CD4-positive, alpha-beta T cell treated with Interleukin-15 for 4 hours (primary cell): ENCODE data around the gene CENPP.
"Not testable (repeated sequence)": the region's sequence is repeated elsewhere in the genome, so short reads cannot be mapped to it uniquely, and the experiment has no call there.

Experiments
- DNase-seq: peaks from one replicate; pipeline ENCODE4 v3.0.0-alpha.2; 2020; ENCODE audit warnings: low spot score

The CENPP gene

GRCh38 chr9:92380603-92381002 is 54.9 kb downstream of the CENPP start:
- DNase-seq: no peak

- DNase-seq: no peak
Observed at GRCh38 chr9:92381775-92382174, 56.0 kb downstream of the CENPP start.

GRCh38 chr9:92384375-92384774 is 58.6 kb downstream of the CENPP start:
- no peak for DNase-seq

- DNase-seq: no peak
Observed at GRCh38 chr9:92385001-92385400, 59.2 kb downstream of the CENPP start.

- DNase-seq: no peak
Observed at GRCh38 chr9:92385477-92385876, 59.7 kb downstream of the CENPP start.

- no peak for DNase-seq
Observed at GRCh38 chr9:92385953-92386352, 60.2 kb downstream of the CENPP start.

- DNase-seq: no peak
Observed at GRCh38 chr9:92392690-92393089, 66.9 kb downstream of the CENPP start.

- no peak for DNase-seq
Observed at GRCh38 chr9:92393686-92394085, 67.9 kb downstream of the CENPP start.

- DNase-seq: no peak
Observed at GRCh38 chr9:92395617-92396016, 69.9 kb downstream of the CENPP start.

- DNase-seq: no peak
Observed at GRCh38 chr9:92397853-92398252, 72.1 kb downstream of the CENPP start.

- no peak for DNase-seq
Observed at GRCh38 chr9:92402360-92402759, 76.6 kb downstream of the CENPP start.

GRCh38 chr9:92402826-92403745 is 77.3 kb downstream of the CENPP start:
- DNase-seq: no peak

GRCh38 chr9:92404042-92404836 is 78.5 kb downstream of the CENPP start, which contains the start of gene OGN:
OGN (minus strand) TSS chr9:92404578; CDS start chr9:92403407, 1,171 bp downstream.
- no peak for DNase-seq

GRCh38 chr9:92405818-92406217 is 80.1 kb downstream of the CENPP start:
- DNase-seq: no peak

- peak; percentile 47 for DNase-seq
Observed at GRCh38 chr9:92406477-92406876, 80.7 kb downstream of the CENPP start.

- no peak for DNase-seq
Observed at GRCh38 chr9:92407818-92408217, 82.1 kb downstream of the CENPP start.

- no peak for DNase-seq
Observed at GRCh38 chr9:92408747-92409478, 83.2 kb downstream of the CENPP start.

GRCh38 chr9:92411157-92411556 is 85.4 kb downstream of the CENPP start:
- not testable (repeated sequence) for DNase-seq

GRCh38 chr9:92414566-92414965 is 88.8 kb downstream of the CENPP start:
- DNase-seq: no peak

- no peak for DNase-seq
Observed at GRCh38 chr9:92422611-92423338, 97.0 kb downstream of the CENPP start.

- no peak for DNase-seq
Observed at GRCh38 chr9:92423612-92424011, 97.9 kb downstream of the CENPP start.

- no peak for DNase-seq
Observed at GRCh38 chr9:92424340-92424739, 98.6 kb downstream of the CENPP start, which contains the start of gene OMD. OMD (minus strand) TSS chr9:92424471; CDS start chr9:92417558, 6,913 bp downstream.
